K562 treated with DMSO at 1 percent for 4 hours (cell line): Measurements from ENCODE around the gene DNAJB4. TPM values are rescaled to one million over a fixed set of nuclear protein-coding genes. Genes with fewer than 3 reads are reported as not detected.

Experiments
- total RNA-seq: library from RNA; unstranded; fragments of 300-600 nt; gene quantifications from 2 replicates; pipeline ENCODE4 v1.2.3, GENCODE V29; 2022; ENCODE audit not compliant: insufficient read depth

DNAJB4 gene
- 12.5 and 19.8 TPM in 2 replicates for total RNA-seq

GRCh38 chr1:78004719-78005447 is at the start of gene DNAJB4:
Gene DNAJB4 (plus strand): TSS chr1:78004939. CDS start chr1:78005111, 172 bp downstream.

GRCh38 chr1:77978969-77979876 is 25.5 kb upstream of the DNAJB4 start, which contains the start of gene FUBP1:
Gene FUBP1 (minus strand): TSS chr1:77979072. CDS start chr1:77979004, 68 bp downstream.

GRCh38 chr1:78045926-78046778 is 41.4 kb downstream of the DNAJB4 start, which contains the start of gene GIPC2:
Gene GIPC2 (plus strand): TSS chr1:78045966. CDS start chr1:78046095, 129 bp downstream.

Other genes with a start within 250 kb of the DNAJB4 start
- 23.5 and 27.0 TPM in 2 replicates for gene USP33, start 245.1 kb upstream of the DNAJB4 start, total RNA-seq
- 1.4 and 1.9 TPM in 2 replicates for gene MIGA1, start 225.3 kb upstream of the DNAJB4 start, total RNA-seq
- not detected in 2 replicates for gene NEXN, start 116.3 kb upstream of the DNAJB4 start, total RNA-seq
- gene FUBP1, start 25.9 kb upstream of the DNAJB4 start, total RNA-seq = 50.5 and 56.0 TPM in 2 replicates
- gene GIPC2, start 41.0 kb downstream of the DNAJB4 start, total RNA-seq = not detected in 2 replicates